ENCODE measurements around the gene NPRL2. TPM values are rescaled to one million over a fixed set of nuclear protein-coding genes. Genes with fewer than 3 reads are reported as not detected.

NPRL2 gene
- polyA plus RNA-seq, 1 donor: 17.6 TPM

DNA sequence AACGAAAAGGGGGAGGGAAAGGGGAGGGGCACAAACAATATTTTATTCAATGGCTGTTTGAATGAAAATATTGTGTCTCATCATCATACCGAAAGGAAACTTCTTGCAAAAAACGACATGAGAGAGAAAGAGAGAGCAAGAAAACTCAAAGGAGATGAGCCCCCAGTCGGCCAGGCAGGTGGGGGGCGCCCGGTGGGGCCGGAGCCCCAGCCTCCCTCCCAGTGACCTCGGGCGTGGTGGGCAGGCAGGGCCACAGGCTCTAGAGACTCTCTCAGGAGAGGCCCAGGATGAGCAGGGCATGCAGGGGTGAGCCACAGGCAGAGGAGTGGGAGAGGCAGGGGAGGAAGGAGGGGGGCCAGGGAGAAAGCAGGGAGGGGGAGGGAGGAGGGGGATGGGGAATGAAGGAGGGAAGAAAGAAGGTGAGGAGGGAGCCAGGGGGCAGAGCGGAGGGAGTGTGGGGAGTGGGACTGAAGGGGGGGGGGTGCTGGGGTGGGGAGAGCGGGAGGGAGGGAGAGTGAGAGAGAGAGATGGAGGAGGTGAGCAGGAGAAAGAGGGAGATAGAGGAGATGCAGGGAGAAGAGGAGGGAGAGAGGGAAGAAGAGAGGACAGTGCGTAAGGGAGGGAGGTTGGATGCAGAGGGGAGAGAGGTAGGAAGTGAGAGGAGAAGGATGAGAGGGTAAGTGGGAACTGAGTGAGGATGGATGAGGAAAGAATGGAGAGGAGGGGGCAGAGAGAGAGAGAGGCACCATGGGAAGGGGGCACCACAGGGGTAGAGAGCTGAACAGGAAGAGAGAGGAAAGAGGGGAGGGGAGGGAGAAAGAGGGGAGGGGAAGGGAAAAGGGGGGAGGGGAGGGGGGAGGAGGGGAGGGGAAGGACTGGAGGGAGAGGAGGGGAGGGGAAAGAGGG lies 22.8 kb upstream of the NPRL2 start:
- DNase-seq: no peak

DNA sequence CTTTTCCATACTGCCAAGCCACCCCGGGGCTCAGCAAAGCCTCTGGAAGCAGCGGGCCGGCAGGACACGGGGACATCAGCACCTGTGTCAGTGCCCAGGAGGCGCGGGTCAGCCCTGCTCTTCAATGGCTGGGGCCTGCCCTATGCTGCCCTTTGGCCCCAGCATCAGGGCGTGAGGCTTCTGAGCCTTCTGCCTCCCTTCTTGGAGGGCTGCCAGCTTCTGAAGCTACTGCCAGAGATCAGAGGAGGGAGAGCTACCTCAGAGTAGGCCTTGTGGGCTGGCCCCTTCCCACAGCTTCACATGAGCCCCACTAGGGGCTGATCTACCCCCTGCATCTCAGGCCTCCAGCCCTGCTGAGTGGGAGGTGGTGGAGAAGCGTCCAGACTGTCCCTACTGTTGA lies 21.8 kb upstream of the NPRL2 start:
- DNase-seq: no peak

DNA sequence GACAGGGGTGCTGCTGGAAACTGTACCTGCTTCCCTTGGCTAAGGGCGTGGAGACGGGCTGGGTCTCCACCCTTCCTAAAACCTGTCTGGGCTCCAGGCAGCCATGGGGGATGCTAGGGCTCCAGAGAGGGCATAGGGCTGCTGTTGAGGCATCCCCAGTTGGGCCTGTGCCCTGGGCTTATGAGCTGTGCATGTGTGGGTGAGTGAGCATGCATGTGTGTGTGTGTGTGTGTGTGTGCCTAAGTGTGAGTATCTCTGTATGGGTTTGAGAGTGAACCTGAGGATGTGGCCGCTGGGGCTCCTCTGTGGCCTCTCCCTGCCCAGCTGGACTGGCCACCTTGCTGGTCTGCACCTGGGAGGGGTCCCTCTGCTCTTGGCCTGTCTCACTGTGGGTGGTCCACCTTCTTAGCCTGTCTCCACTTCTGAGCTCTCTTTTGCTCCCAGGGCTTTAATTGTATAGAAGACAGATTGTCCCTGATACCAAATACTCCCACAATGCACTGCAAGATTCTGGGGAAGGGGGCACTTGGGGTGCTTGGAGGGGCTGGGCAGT lies 20.6 kb upstream of the NPRL2 start:
- no peak for DNase-seq

DNA sequence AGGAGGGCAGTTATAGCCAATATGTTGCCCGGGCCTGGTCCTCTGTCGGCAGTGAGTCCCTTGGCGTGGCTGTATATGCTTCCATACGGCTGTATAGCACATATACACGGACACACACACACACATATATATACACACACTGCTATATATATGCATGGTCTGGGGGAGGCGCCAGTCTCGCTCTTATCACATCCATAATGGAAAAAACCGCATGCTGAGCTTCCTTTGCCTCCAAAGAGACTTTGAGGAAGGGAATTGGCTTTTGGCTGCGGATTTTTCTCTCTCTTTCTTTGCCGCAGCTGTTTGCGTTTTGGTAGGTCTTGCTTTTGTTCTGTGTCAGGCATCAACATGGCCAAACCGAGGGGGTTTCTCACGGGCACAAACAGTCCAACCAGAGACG lies 20.0 kb upstream of the NPRL2 start:
- DNase-seq: peak; percentile 72

DNA sequence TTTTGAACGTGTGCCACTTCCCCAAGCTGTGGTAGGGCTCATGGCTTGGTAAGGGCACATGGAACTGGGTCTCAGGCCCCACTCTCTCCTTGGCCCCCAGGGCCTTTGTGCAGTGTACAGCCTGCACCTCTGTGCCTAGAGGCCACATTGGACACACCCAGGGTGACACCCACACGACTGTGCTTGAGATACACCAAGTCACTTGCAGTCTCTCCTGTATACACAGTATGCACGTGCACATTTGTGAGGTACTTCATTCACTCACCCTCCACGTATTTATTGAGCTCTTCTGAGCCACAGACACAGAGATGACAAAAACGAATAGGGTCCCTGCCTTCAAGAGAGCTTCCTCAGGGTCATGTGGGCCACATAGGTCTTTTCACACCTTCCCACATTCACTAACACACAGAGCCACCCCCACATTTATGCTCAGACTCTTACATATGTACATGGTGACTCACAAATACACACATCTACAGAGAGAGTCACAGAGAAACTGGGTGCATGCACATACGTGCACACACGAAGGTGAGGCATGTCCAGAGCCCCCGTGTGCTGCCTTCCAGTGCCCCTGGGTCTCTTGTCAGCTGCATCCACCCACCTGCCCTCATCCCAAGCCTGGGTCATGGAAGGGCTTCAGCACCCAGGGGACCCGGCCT lies 18.6 kb upstream of the NPRL2 start:
- no peak for DNase-seq

DNA sequence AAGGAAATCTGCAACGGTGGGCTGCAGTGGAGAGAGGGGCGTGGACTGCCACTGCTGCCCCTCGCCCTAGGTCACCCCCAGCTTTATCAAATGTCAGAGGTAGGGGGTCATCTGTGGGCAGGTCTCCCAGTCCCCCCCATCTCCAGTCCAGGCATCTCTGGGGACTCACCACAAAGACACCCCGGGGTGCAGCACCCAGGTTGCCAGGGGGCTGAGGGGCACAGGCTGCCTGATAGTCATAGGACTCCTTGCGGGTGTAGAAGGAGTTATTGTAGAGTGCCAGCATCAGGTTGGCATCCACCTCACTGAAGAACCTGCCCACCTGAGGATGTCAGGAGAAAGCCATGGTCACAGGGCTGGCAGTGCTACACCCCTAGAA lies 15.3 kb upstream of the NPRL2 start:
- DNase-seq: no peak

DNA sequence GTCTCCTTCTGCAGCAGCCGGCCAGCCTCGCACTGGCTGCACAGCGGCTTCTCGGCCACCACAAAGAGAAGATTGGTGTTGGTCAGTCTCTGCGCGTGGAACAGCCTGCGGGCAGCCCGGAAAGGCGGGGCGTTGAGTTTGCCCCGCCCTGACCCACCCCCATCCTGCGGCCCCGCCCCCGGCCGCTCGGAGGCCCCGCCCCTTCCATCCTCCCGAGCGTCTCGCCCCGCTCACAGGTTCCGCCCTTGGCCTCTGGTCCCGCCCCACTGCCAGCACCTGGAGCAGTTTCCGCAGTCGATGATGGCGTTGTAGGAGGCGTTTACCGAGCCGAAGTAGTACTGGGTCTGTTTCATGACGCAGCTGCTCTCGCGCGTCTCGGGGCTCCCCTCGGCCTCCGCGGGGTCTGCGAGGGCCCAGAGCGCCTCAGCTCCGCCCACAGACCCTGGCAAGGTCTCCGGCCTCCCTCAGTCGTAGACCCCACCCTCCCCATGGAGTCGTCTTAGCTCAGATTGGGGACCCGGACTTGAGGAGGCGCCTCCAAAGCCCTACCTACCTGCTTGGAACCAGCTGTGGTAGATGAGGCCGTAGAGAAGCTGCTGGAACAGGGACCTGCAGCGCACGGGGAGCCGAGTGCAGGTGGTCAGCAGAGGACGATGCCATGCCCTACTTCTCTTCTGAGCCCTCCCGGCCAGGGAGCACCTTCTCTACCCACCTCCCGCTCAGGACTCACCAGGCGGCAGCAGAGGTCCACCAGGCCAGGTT lies 14.7 kb upstream of the NPRL2 start:
- DNase-seq: peak; percentile 72

DNA sequence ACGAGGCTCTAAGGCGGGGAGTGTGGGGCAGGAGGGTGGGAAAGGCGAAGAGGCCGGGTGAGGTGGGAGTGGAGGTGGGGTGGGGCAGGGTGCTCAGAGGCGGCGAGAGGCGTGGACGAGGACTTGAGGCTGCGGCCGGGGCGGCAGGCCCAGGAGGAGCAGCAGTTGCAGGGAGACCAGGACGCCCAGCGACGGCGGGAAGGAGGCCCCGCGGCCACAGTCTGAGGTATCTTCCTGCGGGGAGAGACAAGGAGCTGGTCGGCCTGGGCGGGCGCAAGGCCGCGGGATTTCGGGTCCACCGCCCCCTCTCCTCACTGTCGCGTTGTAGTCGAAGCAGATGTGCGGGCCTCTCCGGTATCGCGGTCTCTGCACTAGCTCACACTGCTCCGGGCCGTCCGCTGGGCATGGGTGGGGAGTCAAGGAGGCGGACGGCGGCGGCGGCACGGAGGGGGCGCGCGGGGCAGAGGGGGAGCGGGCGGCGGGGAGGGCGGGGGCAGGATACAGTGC lies 14.1 kb upstream of the NPRL2 start:
- DNase-seq: no peak

DNA sequence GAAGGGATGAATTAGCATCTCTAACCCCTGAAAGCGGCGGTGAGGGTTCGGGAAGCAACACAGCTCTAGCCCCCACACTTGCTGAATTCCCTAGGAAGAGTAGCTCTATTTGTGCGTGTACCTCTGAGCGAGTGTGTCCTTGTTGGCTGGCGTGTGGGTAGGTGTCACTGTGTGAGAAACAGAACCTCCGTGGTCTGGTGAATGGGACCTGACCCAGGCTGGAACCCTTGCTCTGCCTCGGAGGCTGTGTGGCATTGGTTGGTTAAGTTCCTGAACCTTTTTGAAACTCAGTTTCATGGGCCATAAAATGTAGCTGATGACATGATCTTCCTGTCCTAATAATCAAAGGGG lies 9.2 kb upstream of the NPRL2 start:
- no peak for DNase-seq

DNA sequence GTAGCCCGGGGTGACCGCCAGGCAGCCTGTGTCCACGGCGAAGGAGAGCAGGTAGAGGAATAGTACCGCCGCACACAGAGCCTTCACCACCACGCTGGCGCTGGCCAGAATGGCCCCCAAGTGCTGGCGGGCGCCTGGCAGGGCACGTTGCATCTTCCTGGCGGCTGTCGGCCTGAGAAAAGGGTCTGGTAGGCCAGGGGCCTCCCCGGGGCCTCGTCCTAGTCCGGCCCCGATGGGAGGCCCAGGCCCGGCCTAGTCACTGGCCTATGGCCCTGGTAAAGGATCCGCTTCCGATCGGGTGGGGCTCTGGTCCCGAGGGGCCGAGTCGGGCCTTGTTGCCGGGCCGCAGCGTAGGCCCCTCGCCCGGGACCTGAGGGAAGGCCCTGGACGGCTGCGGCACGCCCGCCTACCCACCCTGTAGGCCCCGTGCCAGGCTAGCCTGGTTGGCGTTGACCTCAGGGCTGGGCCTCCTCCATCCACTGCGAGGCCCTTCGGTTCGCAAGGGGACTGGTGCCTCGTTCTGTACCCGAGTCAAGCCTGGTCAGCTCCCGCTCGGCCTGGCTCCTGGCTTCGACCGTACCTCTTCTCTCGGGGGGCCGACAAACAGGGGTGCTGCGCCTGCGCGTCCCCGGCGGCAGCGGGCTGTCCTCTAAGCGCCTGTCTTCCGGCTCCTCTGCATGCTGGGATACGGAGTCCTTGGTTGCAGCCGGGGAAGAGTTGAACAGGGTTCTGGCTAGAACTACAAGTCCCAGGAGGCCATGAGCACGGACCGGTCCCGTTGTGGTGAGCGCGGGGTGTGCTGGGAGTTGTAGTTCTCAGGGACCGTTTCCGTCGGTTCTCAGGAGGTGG lies 8.6 kb upstream of the NPRL2 start, which contains the start of gene TMEM115:
Gene TMEM115, minus strand, starts transcription at position 611 of the 849 bp plus-strand sequence. Its CDS starts 458 bp downstream, at position 153.
- DNase-seq: peak; percentile 98

DNA sequence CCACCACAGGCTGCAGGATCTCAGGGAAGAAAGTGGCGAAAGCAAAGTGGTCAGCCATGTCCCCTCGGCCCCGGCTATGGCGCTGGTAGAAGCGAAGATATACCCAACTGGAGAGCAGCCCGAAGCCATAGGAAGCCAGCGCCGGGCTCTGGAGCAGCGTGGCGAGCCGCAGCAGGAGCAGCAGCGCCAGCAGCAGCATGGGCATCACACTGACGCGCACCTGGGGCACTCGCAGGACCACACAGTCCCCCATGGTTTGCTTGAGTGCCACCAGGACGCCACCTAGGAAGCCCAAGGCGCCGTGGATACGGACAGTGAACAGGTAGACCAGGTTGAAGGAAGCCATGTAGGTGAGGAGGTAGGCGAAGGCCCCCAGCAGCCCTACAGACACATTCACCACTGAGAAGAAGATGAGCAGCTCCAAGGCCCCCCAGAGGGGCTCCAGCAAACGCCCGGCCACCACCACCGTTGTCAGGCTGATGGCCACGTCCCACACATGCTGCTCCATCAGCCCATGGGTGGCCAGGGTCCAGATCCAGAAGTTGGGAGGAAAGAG lies 7.9 kb upstream of the NPRL2 start:
- DNase-seq: no peak

DNA sequence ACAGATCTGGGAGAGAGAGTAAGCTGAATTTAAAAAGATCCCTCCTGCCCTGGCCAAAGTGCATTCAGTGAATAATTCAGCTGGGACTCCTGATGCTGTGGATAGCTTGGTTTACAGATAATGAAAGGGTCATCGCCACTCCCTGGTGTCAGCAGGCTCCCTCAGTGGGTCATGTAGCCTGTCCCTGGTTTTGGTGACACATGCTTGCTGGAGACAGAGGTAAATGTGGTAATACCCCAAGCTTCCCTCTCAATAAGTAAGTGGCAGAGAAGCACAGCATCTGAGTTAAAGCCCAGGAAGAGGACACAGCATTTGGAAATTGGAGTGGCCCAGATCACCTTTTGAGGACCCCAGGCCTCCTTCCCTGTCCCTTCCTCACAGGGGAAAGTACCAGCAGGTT lies 6.9 kb upstream of the NPRL2 start:
- no peak for DNase-seq

DNA sequence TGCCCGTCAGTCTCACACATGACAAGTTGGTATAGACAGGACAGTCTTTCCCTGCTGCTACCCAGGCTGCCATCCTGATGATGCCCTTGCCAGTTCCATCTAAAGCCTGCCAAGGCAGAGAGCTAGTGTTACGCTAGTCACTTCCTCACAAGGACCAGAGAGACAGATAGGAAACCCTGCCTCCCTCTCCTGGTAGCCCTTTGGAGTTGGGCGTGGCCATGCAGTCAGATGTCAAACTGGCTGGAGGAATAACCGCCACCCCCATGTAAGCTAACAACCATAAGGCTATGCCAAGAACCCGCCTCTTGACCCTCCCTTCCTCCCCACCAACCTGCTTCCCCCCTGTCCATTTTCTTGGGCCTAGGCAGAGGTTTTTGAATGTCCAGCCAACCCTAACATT lies 6.0 kb upstream of the NPRL2 start:
- DNase-seq: no peak

DNA sequence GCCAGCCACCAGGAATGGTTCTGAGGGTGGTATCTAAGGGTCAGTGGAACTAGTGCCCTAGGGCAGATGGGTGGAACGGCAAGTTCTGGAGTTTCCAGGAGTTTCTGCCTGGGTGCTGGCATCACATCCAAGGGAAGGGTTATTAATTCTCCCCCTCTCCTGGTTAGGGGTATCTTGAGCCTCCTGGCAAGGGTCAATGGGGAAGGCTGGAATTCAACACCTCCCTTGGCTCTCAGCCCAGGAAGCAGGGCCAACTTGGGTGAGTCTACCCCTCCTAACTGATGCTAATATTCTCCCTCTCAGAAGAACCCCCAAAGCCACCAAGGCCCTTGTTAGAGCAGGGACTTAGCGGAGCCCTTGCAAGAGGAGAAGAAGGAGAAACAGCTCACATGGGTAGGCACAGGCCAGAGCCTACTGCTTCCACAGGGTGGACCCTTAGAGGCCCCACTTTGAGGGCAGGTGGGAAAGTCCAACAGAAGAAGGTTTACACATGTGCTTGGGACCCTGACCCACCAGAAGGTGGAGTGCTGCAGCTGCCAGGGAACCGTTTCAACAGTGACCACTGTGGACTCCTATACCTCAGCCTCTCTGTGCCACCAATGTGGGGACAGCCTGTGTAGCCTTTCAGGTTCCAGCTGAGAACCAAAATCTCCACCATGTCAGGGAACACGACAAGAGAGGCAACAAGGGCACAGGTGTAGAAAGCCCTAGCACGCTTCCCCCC lies 5.4 kb upstream of the NPRL2 start:
- no peak for DNase-seq

DNA sequence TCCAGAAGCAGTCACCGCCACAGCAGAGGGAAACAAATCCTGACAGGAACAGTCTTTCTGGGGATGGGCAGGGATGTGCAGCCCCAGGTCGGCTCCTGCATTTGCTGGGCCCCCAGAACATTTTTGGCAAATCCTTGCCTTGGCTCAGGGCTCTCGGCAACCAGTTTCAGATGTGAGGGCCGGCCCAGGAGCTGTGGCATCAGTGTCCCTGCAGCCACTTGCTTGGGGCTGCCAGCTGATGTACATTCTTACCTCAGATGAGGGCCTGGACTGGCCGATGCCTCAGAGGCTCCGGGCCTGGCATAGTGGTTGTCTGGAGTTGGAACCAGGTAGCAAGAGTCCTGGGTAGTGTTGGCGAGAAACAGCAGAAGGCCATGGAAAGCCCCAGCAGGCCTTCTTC lies 4.3 kb upstream of the NPRL2 start:
- no peak for DNase-seq

DNA sequence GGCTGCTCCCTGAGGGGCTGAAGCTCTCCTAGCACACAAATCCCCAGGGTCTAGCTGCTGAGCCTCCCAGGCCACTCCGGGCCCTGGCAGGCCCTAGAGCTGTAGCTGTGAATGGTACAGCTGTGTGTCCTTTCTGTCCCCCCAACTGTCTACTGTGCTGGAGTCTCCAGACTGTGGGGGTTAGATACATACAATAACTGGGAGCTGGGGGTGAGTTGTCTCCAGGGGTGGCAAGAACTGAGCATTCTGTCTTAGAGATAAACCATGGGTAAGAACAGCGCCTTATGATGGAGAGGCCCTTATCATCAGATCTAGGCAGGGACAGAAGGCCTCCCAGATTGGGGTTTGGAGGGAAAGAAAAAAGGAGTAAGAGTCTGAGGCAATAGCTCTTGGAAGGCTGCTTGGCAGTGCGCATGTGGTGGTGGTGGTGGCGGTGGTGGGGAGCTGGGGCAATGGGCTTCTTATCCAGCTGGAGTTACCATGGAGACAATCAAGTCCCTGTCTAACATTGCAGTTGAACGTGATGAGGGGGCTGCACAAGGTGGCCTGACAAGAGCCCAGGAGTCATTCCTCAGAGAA lies 3.7 kb upstream of the NPRL2 start:
- no peak for DNase-seq

DNA sequence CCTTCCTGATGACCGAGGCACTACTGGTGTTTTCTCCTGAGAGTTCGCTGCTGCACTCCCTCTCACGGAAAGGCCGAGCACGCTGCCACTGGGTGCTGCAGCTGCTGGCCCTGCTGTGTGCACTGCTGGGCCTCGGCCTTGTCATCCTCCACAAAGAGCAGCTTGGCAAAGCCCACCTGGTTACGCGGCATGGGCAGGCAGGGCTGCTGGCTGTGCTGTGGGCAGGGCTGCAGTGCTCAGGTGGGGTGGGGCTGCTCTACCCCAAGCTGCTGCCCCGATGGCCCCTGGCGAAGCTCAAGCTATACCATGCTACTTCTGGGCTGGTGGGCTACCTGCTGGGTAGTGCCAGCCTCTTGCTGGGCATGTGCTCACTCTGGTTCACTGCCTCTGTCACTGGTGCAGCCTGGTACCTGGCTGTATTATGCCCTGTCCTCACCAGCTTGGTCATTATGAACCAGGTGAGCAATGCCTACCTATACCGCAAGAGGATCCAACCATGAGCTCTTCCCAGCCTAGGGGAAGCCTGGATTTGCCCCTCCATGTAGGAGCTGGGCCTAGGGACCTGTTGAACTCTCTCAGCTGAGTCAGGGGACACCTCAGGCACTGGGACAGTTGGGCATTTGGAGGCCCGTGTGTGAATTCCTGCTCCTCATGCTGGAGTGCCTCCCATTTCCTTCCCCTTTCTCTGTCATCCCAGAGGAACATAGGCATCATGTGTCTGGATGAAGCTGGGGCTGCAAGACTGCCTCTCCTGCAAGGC lies 2.9 kb upstream of the NPRL2 start:
- no peak for DNase-seq

DNA sequence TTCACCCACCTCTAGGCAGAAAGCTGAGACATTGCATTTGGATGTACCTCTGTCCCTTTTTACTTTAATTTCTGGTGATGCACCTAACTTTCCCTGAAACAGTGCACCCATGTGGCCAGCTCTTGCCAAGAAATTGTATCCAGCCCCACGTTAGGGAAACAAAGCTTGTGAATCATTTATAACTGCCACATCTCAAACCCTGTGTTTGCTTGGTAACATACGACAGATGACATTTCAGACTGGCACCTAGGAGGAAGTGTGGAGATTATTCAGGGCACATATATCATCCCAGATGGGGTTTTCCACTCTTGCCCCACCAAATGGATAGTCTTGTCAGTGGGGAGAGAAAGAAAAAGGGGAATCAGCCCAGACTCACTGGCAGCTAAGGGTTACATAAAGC lies 2.2 kb upstream of the NPRL2 start:
- DNase-seq: no peak

DNA sequence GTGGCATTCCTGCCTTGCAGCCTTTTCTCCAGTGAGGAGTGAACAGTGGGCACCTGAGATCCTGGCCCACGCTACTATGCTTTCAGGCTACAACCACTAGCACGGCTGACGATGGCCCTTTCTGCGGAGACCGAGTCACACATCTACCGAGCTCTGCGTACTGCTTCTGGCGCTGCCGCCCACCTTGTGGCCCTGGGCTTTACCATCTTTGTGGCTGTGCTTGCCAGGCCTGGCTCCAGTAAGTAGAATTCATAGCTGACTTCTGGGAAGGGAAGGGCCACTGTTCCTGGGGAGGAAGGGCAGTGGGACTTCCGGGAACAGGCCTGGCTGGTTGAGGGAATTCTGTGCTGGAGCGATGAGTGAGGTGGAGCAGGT lies 735 bp upstream of the NPRL2 start:
- no peak for DNase-seq

DNA sequence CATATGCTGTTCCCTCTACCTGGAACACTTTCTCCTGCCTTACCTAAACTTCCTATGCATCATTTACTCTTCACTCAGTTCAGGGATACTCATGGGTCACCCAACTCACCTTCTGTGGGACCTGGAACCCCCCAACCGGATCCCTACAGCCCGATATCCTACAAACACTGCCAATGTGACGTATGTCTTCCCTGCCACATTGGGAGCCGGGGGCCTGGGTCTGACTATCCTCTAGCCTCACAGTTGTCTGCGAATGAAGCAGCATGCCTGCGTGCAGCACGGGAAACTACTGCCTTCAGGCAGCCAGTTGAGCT lies 405 bp downstream of the NPRL2 start:
- no peak for DNase-seq

All from hindlimb muscle (tissue), 1 donor.